OCI-LY3 (cell line): ENCODE data around the gene RAVER1.

Experiments used
- H2AFZ ChIP-seq: fragments of 200-600, 300-600 bp; shearing (Covaris generic); 2 replicates; pipeline ENCODE4 v1.6.0; 2014; ENCODE audit warnings: antibody characterized with exemption, low read depth, low read length
- H3K27ac ChIP-seq: fragments of 200-600, 300-600 bp; sonication (generic); 2 replicates; pipeline ENCODE4 v1.5.1; 2014; ENCODE audit warnings: mild to moderate bottlenecking, low read length, moderate library complexity, mixed read lengths
- H3K27me3 ChIP-seq: fragments of 200-600, 300-600 bp; sonication (generic); 2 replicates; pipeline ENCODE4 v1.6.1; 2014; ENCODE audit warnings: low read depth, low read length, mixed read lengths
- H3K36me3 ChIP-seq: fragments of 200-600, 300-600 bp; sonication (generic); replicated peaks from 2 replicates; pipeline ENCODE3; 2014; ENCODE audit warnings: low read depth, low read length, mixed read lengths
- H3K4me1 ChIP-seq: fragments of 300-600, 200-600 bp; sonication (generic); 2 replicates; pipeline ENCODE4 v1.6.1; 2014; ENCODE audit warnings: low read length, mixed read lengths
- H3K4me2 ChIP-seq: fragments of 200-600, 300-600 bp; sonication (generic); 2 replicates; pipeline ENCODE4 v1.6.1; 2014; ENCODE audit warnings: low read length, mixed read lengths
- H3K4me3 ChIP-seq: fragments of 300-600, 200-600 bp; sonication (generic); 2 replicates; pipeline ENCODE4 v1.5.1; 2014; ENCODE audit warnings: antibody characterized with exemption, mild to moderate bottlenecking, low read length, moderate library complexity
- H3K79me2 ChIP-seq: fragments of 300-600, 200-600 bp; shearing (Covaris generic); 2 replicates; pipeline ENCODE4 v1.6.1; 2014; ENCODE audit warnings: mild to moderate bottlenecking, low read length, mixed read lengths
- H3K9ac ChIP-seq: fragments of 300-600, 200-600 bp; shearing (Covaris generic); 2 replicates; pipeline ENCODE4 v1.6.0; 2014; ENCODE audit warnings: mild to moderate bottlenecking, low read length, moderate library complexity
- H3K9me3 ChIP-seq: fragments of 200-600, 300-600 bp; shearing (Covaris generic); 2 replicates; pipeline ENCODE4 v1.6.1; 2014; ENCODE audit warnings: low read length, mixed read lengths; ENCODE audit not compliant: insufficient read depth
- H4K20me1 ChIP-seq: fragments of 200-600, 300-600 bp; sonication (generic); 2 replicates; pipeline ENCODE4 v1.6.1; 2016; ENCODE audit warnings: low read length, mixed read lengths; ENCODE audit not compliant: insufficient read depth
- CTCF ChIP-seq: fragments of 200-600, 300-600 bp; sonication (generic); IDR thresholded peaks from 2 replicates; pipeline ENCODE4 v1.5.1; 2014; ENCODE audit warnings: antibody characterized with exemption, low read length, low read depth
- EZH2phosphoT487 ChIP-seq: fragments of 200-600 bp; shearing (Covaris generic); IDR thresholded peaks from 2 replicates; pipeline ENCODE4 v1.6.1; 2018; ENCODE audit warnings: antibody characterized with exemption, mixed run types, low read depth

Gene RAVER1

DNA sequence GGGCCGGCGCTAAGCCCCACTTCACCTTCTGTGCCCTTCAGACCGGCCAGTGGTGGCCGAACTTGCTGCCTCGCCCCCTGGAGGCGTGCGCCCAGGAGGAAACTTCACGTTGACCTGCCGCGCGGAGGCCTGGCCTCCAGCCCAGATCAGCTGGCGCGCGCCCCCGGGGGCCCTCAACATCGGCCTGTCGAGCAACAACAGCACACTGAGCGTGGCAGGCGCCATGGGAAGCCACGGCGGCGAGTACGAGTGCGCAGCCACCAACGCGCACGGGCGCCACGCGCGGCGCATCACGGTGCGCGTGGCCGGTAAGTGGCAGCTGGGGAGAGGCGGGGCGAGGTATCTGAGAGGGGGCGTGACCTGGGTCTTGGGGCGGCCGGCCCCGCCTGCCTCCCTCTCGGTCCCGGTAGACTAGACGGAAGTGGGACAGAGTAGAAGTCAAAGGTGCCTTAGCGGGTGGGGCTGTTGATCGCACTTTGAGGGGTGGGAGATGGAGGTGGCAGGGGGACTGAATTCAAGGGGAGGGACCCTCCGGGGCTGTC is 38.0 kb downstream of the RAVER1 start:
- H3K36me3 ChIP-seq, result peaks cover 8% of the 10 kb centered on the region
- no peak overlapping the region for H2AFZ ChIP-seq
- no peaks in the 10 kb centered on the region for H3K79me2 ChIP-seq
- H3K4me1 ChIP-seq, result no peaks in the 10 kb centered on the region; the same call in 1 of the 2 replicates
- H3K9ac ChIP-seq, result no peak overlapping the region
- H3K27me3 ChIP-seq, result no peaks in the 10 kb centered on the region
- TF ChIP-seq EZH2phosphoT487 (no peak), CTCF (no peak)
- no peaks in the 10 kb centered on the region for H4K20me1 ChIP-seq
- no peaks in the 10 kb centered on the region for H3K9me3 ChIP-seq
- H3K4me2 ChIP-seq, result no peak overlapping the region
- no peak overlapping the region for H3K27ac ChIP-seq
- no peak overlapping the region for H3K4me3 ChIP-seq

DNA sequence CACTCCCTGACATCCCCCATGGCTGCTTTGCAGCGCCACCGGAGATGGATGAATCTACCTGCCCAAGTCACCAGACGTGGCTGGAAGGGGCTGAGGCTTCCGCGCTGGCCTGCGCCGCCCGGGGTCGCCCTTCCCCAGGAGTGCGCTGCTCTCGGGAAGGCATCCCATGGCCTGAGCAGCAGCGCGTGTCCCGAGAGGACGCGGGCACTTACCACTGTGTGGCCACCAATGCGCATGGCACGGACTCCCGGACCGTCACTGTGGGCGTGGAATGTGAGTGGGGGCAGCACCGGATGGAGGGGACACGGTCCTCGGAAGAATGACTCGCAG is 39.0 kb downstream of the RAVER1 start:
- Histone ChIP-seq H3K36me3 (peaks cover 8% of the 10 kb centered on the region), H3K4me3 (no peak overlapping the region), H3K9me3 (no peaks in the 10 kb centered on the region), H2AFZ (no peak overlapping the region), H3K9ac (no peak overlapping the region), H4K20me1 (no peaks in the 10 kb centered on the region), H3K27me3 (no peaks in the 10 kb centered on the region), H3K27ac (no peak overlapping the region), H3K4me1 (no peaks in the 10 kb centered on the region), H3K4me2 (no peak overlapping the region), H3K79me2 (no peaks in the 10 kb centered on the region)
- TF ChIP-seq EZH2phosphoT487 (no peak), CTCF (no peak)

GRCh38 chr19:10293637-10294367 is 39.5 kb downstream of the RAVER1 start:
- Histone ChIP-seq H3K27ac (no peak overlapping the region), H3K79me2 (no peaks in the 10 kb centered on the region), H3K27me3 (no peaks in the 10 kb centered on the region), H4K20me1 (no peaks in the 10 kb centered on the region), H3K4me2 (no peak overlapping the region), H2AFZ (no peak overlapping the region), H3K4me3 (no peak overlapping the region), H3K9ac (no peak overlapping the region), H3K9me3 (no peaks in the 10 kb centered on the region), H3K36me3 (peaks cover 8% of the 10 kb centered on the region), H3K4me1 (peaks cover 2% of the 10 kb centered on the region)
- TF ChIP-seq EZH2phosphoT487, result no peak
- no peak for TF ChIP-seq CTCF

DNA sequence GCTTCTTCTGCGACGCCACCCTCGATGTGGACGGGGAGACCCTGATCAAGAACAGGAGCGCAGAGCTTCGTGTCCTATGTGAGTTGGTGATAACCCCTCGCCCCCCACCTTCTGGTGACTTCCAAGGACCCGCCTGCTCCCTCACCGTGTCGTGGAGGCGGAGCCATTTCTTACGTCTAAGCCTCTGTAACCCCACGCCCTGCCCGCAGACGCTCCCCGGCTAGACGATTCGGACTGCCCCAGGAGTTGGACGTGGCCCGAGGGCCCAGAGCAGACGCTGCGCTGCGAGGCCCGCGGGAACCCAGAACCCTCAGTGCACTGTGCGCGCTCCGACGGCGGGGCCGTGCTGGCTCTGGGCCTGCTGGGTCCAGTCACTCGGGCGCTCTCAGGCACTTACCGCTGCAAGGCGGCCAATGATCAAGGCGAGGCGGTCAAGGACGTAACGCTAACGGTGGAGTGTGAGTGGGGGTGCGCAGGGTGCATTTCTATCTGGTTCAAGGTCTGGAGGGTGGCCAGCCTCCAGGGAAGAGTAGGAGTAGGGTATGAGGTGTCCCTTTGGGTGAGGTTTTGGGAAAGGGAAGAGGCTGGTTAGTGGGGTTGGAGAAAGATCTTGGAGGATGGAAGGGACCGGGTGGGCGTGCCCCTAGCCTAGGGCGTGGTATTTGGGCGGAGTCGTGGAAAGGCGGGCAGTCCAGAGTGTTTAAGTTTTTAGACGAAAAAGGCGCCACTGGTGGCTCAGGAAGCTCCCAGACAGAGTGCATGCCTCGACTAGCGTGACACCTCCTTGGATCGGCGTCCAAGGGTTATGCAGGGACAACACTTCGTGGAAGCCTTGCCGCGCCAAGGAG is 40.3 kb downstream of the RAVER1 start:
- Histone ChIP-seq H3K4me2 (no peak overlapping the region), H3K4me1 (peaks cover 5% of the 10 kb centered on the region), H2AFZ (no peak overlapping the region), H3K9ac (no peak overlapping the region), H3K27me3 (no peaks in the 10 kb centered on the region), H3K4me3 (no peak overlapping the region), H3K36me3 (peaks cover 8% of the 10 kb centered on the region), H3K9me3 (no peaks in the 10 kb centered on the region), H4K20me1 (no peaks in the 10 kb centered on the region), H3K79me2 (no peaks in the 10 kb centered on the region), H3K27ac (no peak overlapping the region)
- no peak for TF ChIP-seq CTCF
- no peak for TF ChIP-seq EZH2phosphoT487
